ENCODE measurements around the gene SLC45A1.

The SLC45A1 gene

GRCh38 chr1:8302081-8302956 lies 15.6 kb upstream of the SLC45A1 start:
- Histone ChIP-seq H2BK5ac (ENCODE audit: low read depth, low read length, poor library complexity, severe bottlenecking) (no peak overlapping the region), H3K23ac (ENCODE audit: low read length in 2 of 2) (no peak overlapping the region), H4K91ac (ENCODE audit: low read length) (no peak overlapping the region), H2AK5ac (ENCODE audit: low read length, severe bottlenecking) (no peak overlapping the region), H4K8ac (ENCODE audit: low read length) (no peak overlapping the region), H3K9me3 (ENCODE audit: control insufficient read depth, low read length) (no peaks in the 10 kb centered on the region), H3K18ac (ENCODE audit: low read depth in 1 of 2, low read length in 2 of 2) (no peak overlapping the region), H3K4me3 (ENCODE audit: insufficient read depth in 1 of 2, low read depth in 1 of 2, low read length in 2 of 2) (no peak overlapping the region), H3K9ac (ENCODE audit: low read length) (no peak overlapping the region), H2AFZ (ENCODE audit: low read depth, low read length) (no peak overlapping the region), H3K27ac (ENCODE audit: low read length, poor library complexity, severe bottlenecking) (no peak overlapping the region), H3K14ac (ENCODE audit: low read length in 2 of 2) (no peak overlapping the region), H2BK120ac (ENCODE audit: low read depth, low read length) (no peak overlapping the region), H2BK12ac (ENCODE audit: low read length in 2 of 2) (no peak overlapping the region), H3K79me1 (replicated peaks; ENCODE audit: low read length, poor library complexity, severe bottlenecking) (no peaks in the 10 kb centered on the region), H3K36me3 (ENCODE audit: control insufficient read depth in 1 of 2, insufficient read depth in 2 of 2, low read depth in 1 of 2, low read length in 2 of 2) (no peaks in the 10 kb centered on the region), H2BK15ac (ENCODE audit: low read depth, poor library complexity, severe bottlenecking) (no peak overlapping the region), H3K27me3 (ENCODE audit: control insufficient read depth in 1 of 2, insufficient read depth in 1 of 2, low read length in 2 of 2) (no peaks in the 10 kb centered on the region), H3K4me2 (ENCODE audit: low read length, poor library complexity, severe bottlenecking) (no peak overlapping the region), H3K4ac (ENCODE audit: low read depth in 1 of 2, low read length in 2 of 2) (no peak overlapping the region), H3K4me1 (ENCODE audit: control insufficient read depth, insufficient read depth, low read depth, low read length) (no peaks in the 10 kb centered on the region)
- WGBS = 86% methylated on average over 20 of the region's 22 CpGs
- DNase-seq = no peak

- no peak overlapping the region for H4K91ac ChIP-seq (ENCODE audit: low read length)
- no peaks in the 10 kb centered on the region for H3K9me3 ChIP-seq (ENCODE audit: control insufficient read depth, low read length)
- H3K4me3 ChIP-seq (ENCODE audit: insufficient read depth in 1 of 2, low read depth in 1 of 2, low read length in 2 of 2) = no peak overlapping the region
- H3K27ac ChIP-seq (ENCODE audit: low read length, poor library complexity, severe bottlenecking) = no peak overlapping the region
- H2AFZ ChIP-seq (ENCODE audit: low read depth, low read length) = no peak overlapping the region
- H3K4me1 ChIP-seq (ENCODE audit: control insufficient read depth, insufficient read depth, low read depth, low read length) = no peaks in the 10 kb centered on the region
- peak; percentile 46 for DNase-seq
- no peak overlapping the region for H4K8ac ChIP-seq (ENCODE audit: low read length)
- no peaks in the 10 kb centered on the region for H3K36me3 ChIP-seq (ENCODE audit: control insufficient read depth in 1 of 2, insufficient read depth in 2 of 2, low read depth in 1 of 2, low read length in 2 of 2)
- no peak overlapping the region for H2BK5ac ChIP-seq (ENCODE audit: low read depth, low read length, poor library complexity, severe bottlenecking)
- 99% methylated on average over 3 of the region's 3 CpGs for WGBS
- no peak overlapping the region for H3K9ac ChIP-seq (ENCODE audit: low read length)
- no peak overlapping the region for H3K4me2 ChIP-seq (ENCODE audit: low read length, poor library complexity, severe bottlenecking)
- H3K79me1 ChIP-seq (replicated peaks; ENCODE audit: low read length, poor library complexity, severe bottlenecking) = no peaks in the 10 kb centered on the region
- H3K18ac ChIP-seq (ENCODE audit: low read depth in 1 of 2, low read length in 2 of 2) = no peak overlapping the region
- H3K4ac ChIP-seq (ENCODE audit: low read depth in 1 of 2, low read length in 2 of 2) = no peak overlapping the region
- no peak overlapping the region for H2BK12ac ChIP-seq (ENCODE audit: low read length in 2 of 2)
- H2BK15ac ChIP-seq (ENCODE audit: low read depth, poor library complexity, severe bottlenecking) = no peak overlapping the region
- H3K14ac ChIP-seq (ENCODE audit: low read length in 2 of 2) = no peak overlapping the region
- no peaks in the 10 kb centered on the region for H3K27me3 ChIP-seq (ENCODE audit: control insufficient read depth in 1 of 2, insufficient read depth in 1 of 2, low read length in 2 of 2)
- no peak overlapping the region for H3K23ac ChIP-seq (ENCODE audit: low read length in 2 of 2)
- H2BK120ac ChIP-seq (ENCODE audit: low read depth, low read length) = no peak overlapping the region
- H2AK5ac ChIP-seq (ENCODE audit: low read length, severe bottlenecking) = no peak overlapping the region
Observed at GRCh38 chr1:8303141-8303540, 14.8 kb upstream of the SLC45A1 start.

DNA sequence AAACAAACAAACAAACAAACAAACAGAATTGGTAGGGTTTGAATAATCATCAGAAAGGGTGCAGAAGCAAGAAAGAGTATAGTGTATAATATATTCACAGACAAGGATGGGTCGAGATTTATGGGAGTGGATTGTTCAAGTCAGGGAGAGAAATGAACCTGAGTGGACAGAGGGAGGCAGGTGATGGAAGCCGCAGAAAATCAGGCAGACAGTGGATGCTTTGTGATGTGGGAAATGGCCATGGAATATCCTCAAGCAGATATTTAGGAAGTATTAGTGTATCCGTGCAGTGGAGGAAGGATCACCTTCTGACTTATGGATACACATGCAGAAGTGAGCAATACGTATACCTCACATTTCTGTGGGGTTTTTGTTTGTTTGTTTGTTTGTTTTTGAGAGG lies 14.0 kb upstream of the SLC45A1 start:
- Histone ChIP-seq H3K18ac (ENCODE audit: low read depth in 1 of 2, low read length in 2 of 2) (no peak overlapping the region), H2BK5ac (ENCODE audit: low read depth, low read length, poor library complexity, severe bottlenecking) (no peak overlapping the region), H4K8ac (ENCODE audit: low read length) (no peak overlapping the region), H3K27me3 (ENCODE audit: control insufficient read depth in 1 of 2, insufficient read depth in 1 of 2, low read length in 2 of 2) (no peaks in the 10 kb centered on the region), H2AFZ (ENCODE audit: low read depth, low read length) (no peak overlapping the region), H2BK15ac (ENCODE audit: low read depth, poor library complexity, severe bottlenecking) (no peak overlapping the region), H3K4ac (ENCODE audit: low read depth in 1 of 2, low read length in 2 of 2) (no peak overlapping the region), H2BK12ac (ENCODE audit: low read length in 2 of 2) (peak overlapping the region in 1 of 2 experiments; percentile 18), H3K27ac (ENCODE audit: low read length, poor library complexity, severe bottlenecking) (no peak overlapping the region), H3K9ac (ENCODE audit: low read length) (no peak overlapping the region), H2AK5ac (ENCODE audit: low read length, severe bottlenecking) (no peak overlapping the region), H3K4me1 (ENCODE audit: control insufficient read depth, insufficient read depth, low read depth, low read length) (no peaks in the 10 kb centered on the region), H3K36me3 (ENCODE audit: control insufficient read depth in 1 of 2, insufficient read depth in 2 of 2, low read depth in 1 of 2, low read length in 2 of 2) (no peaks in the 10 kb centered on the region), H3K9me3 (ENCODE audit: control insufficient read depth, low read length) (no peaks in the 10 kb centered on the region), H3K14ac (ENCODE audit: low read length in 2 of 2) (no peak overlapping the region), H4K91ac (ENCODE audit: low read length) (no peak overlapping the region), H2BK120ac (ENCODE audit: low read depth, low read length) (no peak overlapping the region), H3K4me3 (ENCODE audit: insufficient read depth in 1 of 2, low read depth in 1 of 2, low read length in 2 of 2) (no peak overlapping the region), H3K23ac (ENCODE audit: low read length in 2 of 2) (no peak overlapping the region), H3K79me1 (replicated peaks; ENCODE audit: low read length, poor library complexity, severe bottlenecking) (no peaks in the 10 kb centered on the region), H3K4me2 (ENCODE audit: low read length, poor library complexity, severe bottlenecking) (no peak overlapping the region)
- DNase-seq = no peak
- 94% methylated on average over 4 of the region's 4 CpGs for WGBS

DNA sequence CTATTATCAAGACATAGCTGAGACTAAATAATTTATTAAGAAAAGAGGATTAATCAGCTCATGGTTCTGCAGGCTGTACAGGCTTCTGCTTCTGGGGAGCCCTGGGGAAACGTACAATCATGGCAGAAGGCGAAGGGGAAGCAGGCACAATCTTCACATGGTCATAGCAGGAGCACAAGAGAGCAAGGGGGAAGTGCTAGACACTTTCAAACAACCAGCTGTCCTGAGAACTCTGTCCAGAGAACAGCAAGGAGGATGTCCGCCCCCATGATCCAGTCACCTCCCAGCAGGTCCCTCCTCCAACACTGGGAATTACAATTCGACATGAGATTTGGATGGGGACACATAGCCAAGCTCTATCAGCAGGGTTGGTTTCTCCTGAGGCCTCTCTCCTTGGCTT lies 10.3 kb upstream of the SLC45A1 start:
- Histone ChIP-seq H3K14ac (ENCODE audit: low read length in 2 of 2) (no peak overlapping the region), H3K9me3 (ENCODE audit: control insufficient read depth, low read length) (no peaks in the 10 kb centered on the region), H3K79me1 (replicated peaks; ENCODE audit: low read length, poor library complexity, severe bottlenecking) (no peaks in the 10 kb centered on the region), H3K27me3 (ENCODE audit: control insufficient read depth in 1 of 2, insufficient read depth in 1 of 2, low read length in 2 of 2) (no peaks in the 10 kb centered on the region), H2AFZ (ENCODE audit: low read depth, low read length) (no peak overlapping the region), H3K27ac (ENCODE audit: low read length, poor library complexity, severe bottlenecking) (no peak overlapping the region), H2AK5ac (ENCODE audit: low read length, severe bottlenecking) (no peak overlapping the region), H3K4me2 (ENCODE audit: low read length, poor library complexity, severe bottlenecking) (no peak overlapping the region), H3K4me3 (ENCODE audit: insufficient read depth in 1 of 2, low read depth in 1 of 2, low read length in 2 of 2) (no peak overlapping the region), H3K18ac (ENCODE audit: low read depth in 1 of 2, low read length in 2 of 2) (no peak overlapping the region), H4K91ac (ENCODE audit: low read length) (peak overlapping the region; percentile 39), H4K8ac (ENCODE audit: low read length) (no peak overlapping the region), H3K4me1 (ENCODE audit: control insufficient read depth, insufficient read depth, low read depth, low read length) (no peaks in the 10 kb centered on the region), H2BK120ac (ENCODE audit: low read depth, low read length) (no peak overlapping the region), H3K9ac (ENCODE audit: low read length) (no peak overlapping the region), H3K23ac (ENCODE audit: low read length in 2 of 2) (no peak overlapping the region), H3K4ac (ENCODE audit: low read depth in 1 of 2, low read length in 2 of 2) (no peak overlapping the region), H2BK15ac (ENCODE audit: low read depth, poor library complexity, severe bottlenecking) (no peak overlapping the region), H2BK5ac (ENCODE audit: low read depth, low read length, poor library complexity, severe bottlenecking) (no peak overlapping the region), H2BK12ac (ENCODE audit: low read length in 2 of 2) (peak overlapping the region in 1 of 2 experiments; percentile 24), H3K36me3 (ENCODE audit: control insufficient read depth in 1 of 2, insufficient read depth in 2 of 2, low read depth in 1 of 2, low read length in 2 of 2) (no peaks in the 10 kb centered on the region)
- WGBS = 90% methylated on average over 4 of the region's 4 CpGs
- no peak for DNase-seq

Data from mesenchymal stem cell (in vitro differentiated cells and primary cell).